ENCODE measurements around the gene ALOX12.

- TF ChIP-seq MXI1 (IDR thresholded peaks at IDR 0.05; ENCODE audit: low read depth, low read length) = no peak
- no peak for TF ChIP-seq NFIC (IDR thresholded peaks at IDR 0.05; ENCODE audit: borderline replicate concordance)
- TF ChIP-seq, protein P1, sequence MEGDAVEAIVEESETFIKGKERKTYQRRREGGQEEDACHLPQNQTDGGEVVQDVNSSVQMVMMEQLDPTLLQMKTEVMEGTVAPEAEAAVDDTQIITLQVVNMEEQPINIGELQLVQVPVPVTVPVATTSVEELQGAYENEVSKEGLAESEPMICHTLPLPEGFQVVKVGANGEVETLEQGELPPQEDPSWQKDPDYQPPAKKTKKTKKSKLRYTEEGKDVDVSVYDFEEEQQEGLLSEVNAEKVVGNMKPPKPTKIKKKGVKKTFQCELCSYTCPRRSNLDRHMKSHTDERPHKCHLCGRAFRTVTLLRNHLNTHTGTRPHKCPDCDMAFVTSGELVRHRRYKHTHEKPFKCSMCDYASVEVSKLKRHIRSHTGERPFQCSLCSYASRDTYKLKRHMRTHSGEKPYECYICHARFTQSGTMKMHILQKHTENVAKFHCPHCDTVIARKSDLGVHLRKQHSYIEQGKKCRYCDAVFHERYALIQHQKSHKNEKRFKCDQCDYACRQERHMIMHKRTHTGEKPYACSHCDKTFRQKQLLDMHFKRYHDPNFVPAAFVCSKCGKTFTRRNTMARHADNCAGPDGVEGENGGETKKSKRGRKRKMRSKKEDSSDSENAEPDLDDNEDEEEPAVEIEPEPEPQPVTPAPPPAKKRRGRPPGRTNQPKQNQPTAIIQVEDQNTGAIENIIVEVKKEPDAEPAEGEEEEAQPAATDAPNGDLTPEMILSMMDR (IDR thresholded peaks at IDR 0.05) = no peak
- no peak for TF ChIP-seq CHD2 (IDR thresholded peaks at IDR 0.05; ENCODE audit: low read length, partially characterized antibody)
- no peak for TF ChIP-seq REST (IDR thresholded peaks at IDR 0.05; ENCODE audit: low read depth, low read length)
- TF ChIP-seq EZH2phosphoT487 (IDR thresholded peaks at IDR 0.05; ENCODE audit: borderline replicate concordance, low read depth) = no peak
- TF ChIP-seq USF1 (IDR thresholded peaks at IDR 0.05; ENCODE audit: borderline replicate concordance, low read depth) = no peak
- no peak for TF ChIP-seq RCOR1 (IDR thresholded peaks at IDR 0.05; ENCODE audit: low read length)
- TF ChIP-seq, protein P2, sequence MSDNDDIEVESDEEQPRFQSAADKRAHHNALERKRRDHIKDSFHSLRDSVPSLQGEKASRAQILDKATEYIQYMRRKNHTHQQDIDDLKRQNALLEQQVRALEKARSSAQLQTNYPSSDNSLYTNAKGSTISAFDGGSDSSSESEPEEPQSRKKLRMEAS (IDR thresholded peaks at IDR 0.05; ENCODE audit: low read depth) = no peak
- TF ChIP-seq, protein P3, sequence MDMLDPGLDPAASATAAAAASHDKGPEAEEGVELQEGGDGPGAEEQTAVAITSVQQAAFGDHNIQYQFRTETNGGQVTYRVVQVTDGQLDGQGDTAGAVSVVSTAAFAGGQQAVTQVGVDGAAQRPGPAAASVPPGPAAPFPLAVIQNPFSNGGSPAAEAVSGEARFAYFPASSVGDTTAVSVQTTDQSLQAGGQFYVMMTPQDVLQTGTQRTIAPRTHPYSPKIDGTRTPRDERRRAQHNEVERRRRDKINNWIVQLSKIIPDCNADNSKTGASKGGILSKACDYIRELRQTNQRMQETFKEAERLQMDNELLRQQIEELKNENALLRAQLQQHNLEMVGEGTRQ (IDR thresholded peaks at IDR 0.05; ENCODE audit: borderline replicate concordance, low read depth, low read length) = no peak
- no peak for TF ChIP-seq FOXM1 (IDR thresholded peaks at IDR 0.05; ENCODE audit: low read depth)
- no peak for TF ChIP-seq GABPA (IDR thresholded peaks at IDR 0.05; ENCODE audit: low read depth)
- no peak for TF ChIP-seq YY1 (IDR thresholded peaks at IDR 0.05; ENCODE audit: low read depth)
These were observed 14.4 kb upstream of the ALOX12 start for GRCh38 chr17:6981426-6981825.
